GM21529 (cell line): ENCODE results near the gene MAP2K6.

ENCODE experiments used
- ATAC-seq: cut with Tn5 transposase; IDR thresholded peaks from one replicate; pipeline ENCODE4 v1.9.1; 2021; ENCODE audit not compliant: unreplicated experiment

The MAP2K6 gene

DNA sequence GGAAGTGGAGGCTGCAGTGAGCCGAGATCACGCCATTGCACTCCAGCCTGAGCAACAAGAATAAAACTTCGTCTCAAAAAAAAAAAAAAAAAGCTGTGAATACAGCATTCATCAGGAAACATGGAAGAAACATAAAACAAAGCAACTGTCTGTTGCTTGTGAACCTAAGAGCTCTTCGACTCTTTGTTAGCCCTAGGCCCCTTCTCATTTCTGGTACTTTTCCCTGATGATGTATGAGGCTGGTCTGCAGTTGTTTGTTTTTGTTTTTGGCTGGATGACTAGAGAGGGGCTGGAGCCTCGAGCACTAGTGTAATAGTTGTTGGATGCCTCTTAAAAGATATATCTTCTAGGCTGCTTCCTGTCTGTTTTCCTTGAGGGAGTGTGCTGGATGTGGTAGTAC lies 113.5 kb downstream of the MAP2K6 start:
- ATAC-seq: no peak

DNA sequence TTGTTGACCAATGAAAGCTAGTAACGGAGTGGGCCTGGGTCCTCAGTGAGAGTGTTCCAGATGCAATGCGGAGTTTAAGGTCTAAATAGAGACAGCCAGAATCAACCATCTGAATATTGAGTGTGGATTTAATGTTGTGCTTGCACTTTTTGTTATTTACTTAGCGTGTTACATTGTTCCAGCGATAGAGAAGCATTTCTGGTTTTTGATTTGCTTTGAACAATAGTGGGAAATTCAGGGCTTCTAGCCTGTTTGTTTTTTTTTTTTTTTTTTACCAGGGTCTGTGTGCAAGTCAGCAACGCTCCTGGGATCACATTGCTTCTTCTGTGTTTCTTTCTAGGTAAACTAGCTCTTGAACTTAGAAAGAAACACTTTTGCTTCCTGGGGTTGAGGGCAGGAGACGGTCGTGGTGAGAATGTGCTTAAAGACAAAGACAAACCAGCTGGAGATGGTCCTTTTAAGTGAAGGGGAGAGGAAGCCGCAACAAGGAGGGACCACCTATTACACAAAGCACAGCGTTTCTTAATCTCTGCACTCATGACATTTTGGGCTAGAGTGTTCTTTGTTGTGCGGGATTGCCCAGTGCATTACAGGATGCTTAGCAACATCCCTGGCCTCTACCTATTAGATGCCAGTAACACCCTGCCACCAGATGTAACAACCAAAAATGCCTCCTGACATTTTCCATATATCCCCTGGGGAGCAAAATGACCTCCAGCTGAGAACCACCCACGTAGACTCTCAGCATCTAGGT lies 119.2 kb downstream of the MAP2K6 start:
- no peak for ATAC-seq

DNA sequence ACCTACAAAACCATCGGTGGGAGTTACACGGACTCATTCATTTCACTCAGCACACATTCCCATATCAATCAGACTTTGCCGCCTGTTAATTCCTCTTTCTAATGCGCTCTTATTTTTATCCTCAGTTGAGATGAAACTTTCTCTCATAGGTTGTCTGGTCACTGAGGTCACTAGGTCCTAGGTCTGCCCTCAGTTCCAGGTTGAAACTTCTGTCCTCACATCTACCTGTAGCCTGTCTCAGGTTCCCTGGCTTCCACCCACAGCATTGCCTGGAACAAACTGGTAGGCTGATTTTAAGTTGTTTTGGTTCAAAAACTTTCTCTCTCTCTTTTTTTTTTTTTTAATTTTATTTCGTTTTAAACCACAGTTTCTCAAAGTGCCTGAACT lies 119.7 kb downstream of the MAP2K6 start:
- ATAC-seq: no peak

DNA sequence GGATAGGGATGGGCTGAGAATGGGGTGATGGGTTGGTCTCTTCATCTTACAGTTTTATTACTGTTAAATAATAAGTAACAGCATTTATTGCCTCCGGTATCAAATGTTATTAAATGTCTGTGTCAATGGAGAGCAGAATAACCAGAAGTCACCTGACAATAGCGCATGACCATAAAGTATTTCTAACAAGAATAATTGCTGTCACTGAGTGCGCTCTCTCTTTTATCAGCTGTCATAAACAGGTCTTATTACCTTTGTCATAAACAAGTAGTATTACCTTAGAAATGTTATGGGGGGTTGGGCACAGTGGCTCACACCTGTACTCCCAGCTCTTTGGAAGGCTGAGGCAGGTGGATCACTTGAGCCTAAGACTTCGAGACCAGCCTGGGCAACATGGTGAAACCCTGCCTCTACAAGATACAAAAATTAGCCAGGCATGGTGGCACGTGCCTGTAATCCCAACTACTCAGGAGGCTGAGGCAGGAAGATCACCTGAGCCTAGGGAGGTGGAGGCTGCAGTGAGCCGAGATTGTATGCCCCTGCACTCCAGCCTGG lies 120.6 kb downstream of the MAP2K6 start:
- no peak for ATAC-seq

DNA sequence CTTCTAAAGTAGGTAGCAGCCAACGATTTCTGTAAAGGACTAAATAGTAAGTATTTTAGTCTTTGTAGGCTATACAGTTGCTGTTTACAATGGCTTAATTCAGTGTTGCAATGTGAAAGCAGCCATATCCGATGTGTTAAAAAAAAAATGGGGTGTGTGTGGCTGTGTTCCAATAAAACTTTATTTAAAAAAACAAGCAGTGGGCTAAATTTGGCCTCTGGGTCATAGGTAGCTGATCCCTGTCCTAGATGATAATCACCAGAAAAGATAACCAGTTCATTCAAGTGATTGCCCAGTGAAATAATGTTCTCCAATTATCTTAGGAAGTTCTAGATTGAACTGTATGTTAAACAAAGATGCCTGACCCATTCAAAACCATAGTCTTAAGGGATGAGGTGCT lies 124.3 kb downstream of the MAP2K6 start:
- no peak for ATAC-seq

DNA sequence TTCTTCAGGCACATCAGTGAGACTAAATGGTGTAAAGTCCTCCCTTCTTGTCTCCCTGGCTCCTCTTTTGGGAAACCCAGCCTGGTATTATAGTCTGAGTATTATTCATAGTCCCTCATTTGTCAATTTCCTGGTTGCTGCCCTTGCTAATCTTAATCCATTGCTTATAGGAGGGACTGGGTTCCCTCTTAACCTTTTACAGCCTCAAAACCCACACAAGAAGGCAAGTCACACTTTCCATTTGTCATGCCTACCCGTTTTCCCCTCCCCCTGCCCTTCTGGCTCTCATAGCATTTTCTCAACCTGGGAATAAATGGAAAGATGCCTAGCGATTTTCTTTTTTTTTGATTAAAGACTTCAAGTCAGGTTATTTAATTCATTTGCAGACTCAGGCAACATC lies 124.8 kb downstream of the MAP2K6 start:
- ATAC-seq: no peak

DNA sequence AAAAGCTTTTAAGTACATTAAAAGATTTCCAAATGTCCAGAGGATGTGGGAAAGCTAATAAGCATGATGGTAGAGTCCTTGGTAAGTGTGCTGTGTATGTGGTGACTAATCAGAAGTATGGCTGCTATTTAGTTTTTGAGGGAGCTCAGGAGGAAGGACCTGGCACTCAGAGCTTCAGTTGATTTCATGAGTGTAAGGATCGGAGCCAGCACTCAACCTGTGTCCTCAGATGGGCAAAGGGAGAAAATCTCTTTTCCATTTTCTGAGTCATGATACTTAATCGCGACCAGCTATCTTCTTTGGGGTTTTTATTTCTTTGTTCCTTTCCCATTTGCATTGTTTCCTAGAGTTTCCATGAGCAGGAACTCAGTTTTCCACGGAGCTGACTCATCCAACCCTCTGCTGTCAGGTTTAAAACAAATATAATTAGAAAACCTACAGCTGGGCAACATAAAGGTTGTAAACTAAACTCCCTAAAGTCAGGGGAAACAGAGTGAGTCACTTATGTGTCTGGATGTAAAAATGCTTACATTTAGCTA lies 125.4 kb downstream of the MAP2K6 start:
- ATAC-seq: no peak

DNA sequence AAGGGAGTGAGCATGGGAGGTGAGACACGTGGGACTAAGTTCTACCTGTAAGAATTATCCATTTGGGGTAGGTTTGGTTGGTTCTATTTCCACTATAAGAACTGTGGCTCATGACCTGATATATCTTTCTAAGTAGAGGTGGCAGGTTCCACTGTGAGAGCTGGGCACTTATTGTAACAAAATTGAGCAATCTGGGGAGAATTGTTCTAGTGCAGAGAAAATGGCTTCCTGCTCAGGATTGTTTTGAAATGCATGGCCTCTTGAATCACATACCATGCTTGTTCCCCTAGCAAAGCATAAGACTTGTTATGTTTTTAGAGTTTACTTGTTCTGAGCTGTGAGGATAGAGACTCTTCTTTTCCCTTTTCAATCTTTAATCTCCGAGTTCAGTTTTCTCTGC lies 125.9 kb downstream of the MAP2K6 start:
- no peak for ATAC-seq

DNA sequence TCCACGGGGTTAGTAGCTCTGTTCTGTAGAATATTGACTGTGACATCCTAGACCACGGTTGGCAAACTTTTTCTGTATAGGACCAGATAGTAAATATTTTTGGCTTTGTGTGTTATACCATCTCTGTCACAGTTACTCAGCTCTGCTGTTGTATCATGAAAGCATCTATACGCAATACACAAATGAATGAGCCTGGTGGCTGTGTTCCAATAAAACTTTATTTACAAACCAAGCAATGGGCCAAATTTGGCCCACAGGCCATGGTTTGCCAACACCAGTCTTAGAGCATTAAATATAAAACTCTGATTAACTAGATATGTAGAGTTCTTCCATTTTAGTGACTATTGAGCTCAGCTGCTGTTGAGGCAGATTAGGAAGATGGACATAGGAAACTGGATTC lies 132.7 kb downstream of the MAP2K6 start:
- ATAC-seq: no peak

DNA sequence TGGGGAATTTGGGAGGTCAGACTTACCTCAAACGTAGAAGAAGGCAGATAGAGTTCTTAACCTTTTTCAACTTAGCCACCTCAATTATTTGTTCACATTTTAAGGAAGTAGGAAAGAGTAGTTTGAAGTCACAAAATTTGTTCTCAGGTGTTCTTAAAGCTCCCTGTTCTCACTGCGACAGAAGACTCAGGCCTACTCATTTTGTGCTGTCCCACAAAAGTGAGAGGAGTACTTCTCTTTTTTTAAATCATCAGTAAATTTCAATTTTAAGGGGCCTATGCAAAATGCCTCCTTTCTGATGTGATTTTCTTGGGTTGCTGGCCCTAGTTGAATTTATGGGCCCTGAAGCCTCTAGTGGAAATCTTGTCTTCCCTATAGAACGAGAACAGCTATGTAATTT lies 133.4 kb downstream of the MAP2K6 start:
- peak; percentile 80 for ATAC-seq

DNA sequence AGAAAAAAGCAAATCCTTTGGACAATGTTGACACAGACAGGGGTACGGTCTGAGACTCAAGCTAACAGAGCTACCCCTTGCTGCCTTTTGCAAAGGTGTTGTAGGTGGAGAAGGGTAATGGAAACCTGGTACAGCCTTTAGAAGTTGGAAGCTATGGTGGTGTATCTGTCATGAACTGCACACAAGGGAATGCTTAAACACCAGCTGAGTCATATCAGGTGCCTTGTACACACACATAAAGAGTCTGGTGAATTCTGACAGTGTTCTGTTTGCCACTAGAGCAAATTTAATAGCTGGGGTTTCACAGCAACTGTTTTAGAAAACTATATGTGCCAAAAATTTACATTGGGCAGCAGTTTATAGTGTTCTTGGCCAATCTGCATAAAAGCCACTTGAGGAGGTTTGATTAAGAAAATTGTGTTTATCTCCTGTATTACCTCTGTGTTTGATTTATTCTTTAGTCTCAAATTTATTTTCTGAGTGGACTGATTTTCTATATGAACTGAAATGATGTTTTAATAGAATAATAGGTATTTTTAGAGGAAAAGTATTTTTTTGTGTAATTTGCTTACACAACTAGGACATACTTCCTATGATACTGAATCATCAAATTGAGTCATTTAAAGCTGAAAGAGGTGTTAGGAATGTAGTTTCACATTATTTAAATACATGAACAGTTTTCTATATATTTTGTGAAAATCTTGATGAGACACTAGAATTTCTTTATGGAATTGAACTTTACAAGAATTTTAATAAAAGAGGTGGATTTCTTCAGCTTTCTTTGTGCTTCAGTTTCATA lies 136.9 kb downstream of the MAP2K6 start:
- no peak for ATAC-seq

DNA sequence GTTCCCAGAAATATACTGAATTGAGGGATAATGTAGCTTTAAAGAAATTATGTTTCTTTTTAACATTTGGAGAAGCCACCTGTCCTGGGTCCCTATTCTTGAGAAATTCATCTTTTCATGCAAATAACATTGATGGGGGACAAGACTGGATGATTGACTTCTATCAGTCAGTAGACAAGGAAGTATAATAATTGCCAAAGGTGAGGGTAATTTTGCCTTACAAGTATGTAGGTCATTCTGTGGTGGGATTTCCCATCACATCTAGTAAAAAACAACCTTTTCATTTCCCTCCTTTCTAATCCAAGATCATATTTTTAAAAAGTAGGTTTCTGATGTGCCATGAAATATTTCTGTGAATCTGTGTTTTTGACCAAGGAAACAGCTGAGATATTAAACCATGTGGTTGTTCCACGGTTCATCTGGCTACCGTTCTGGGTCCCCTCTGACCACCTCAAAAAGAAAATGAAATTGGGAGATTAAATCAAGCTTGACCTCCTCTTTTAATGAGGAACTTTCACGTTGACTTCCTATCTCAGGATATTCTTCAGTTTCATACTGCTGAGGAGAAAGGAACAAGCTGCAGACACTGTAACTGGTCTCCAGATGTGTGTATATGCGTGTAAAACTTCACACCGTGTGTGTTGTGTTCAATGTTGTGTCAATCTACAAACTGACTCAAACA lies 138.6 kb downstream of the MAP2K6 start:
- ATAC-seq: no peak

DNA sequence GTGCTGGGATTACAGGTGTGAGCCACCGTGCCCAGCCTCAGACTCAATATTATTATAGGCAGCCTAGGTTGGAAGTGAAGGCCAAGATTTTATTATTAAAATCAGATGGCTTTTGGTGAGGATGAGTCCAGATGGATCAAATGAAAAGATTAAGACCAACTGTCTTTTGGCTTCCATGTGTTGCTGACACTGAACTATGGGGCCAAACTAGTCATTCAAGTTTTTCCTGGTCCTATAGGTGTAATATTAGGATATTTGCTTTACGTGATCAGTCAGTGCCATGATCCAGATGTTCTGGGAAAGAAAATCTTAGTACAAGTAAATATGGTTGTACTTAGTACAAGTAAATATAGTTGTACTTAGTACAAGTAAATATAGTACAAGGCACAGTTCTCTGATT lies 140.6 kb downstream of the MAP2K6 start:
- ATAC-seq: no peak

DNA sequence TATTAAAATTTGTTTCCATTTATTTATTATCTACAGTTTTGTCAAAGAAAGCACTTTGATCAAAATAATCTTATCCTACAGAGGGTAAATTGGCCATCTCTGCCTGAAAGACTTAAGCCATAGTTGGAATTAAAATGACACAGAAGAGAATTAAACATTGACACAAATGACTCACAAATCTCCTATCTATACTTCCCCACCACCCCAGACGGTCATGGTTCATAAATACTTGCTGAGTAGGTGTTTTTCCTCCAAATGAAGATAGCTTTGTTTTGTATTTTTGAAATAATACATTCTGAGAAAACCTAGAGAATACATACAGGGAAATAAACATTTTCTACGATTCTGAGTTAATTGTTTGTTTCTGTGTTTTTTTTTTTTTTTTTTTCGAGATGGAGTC lies 142.8 kb downstream of the MAP2K6 start:
- no peak for ATAC-seq

DNA sequence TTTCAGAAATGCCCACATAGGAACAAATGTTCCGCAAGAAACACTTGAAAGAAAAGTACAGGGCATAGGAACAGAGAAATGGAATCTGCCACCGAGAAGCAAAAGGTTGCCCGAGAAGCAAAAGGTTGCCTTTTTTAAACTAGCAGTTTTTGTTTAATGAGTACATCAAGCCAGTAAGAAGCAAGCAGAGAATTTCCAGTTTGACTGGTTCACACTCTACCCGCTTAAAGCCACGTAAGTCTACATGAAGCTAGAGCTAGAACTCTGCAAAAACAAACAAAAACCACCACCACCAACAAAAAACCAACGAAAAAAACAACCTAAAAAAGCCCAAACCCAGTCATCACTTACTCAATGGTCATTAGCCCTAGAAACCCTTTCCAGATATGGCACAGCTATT lies 144.3 kb downstream of the MAP2K6 start:
- ATAC-seq: no peak

DNA sequence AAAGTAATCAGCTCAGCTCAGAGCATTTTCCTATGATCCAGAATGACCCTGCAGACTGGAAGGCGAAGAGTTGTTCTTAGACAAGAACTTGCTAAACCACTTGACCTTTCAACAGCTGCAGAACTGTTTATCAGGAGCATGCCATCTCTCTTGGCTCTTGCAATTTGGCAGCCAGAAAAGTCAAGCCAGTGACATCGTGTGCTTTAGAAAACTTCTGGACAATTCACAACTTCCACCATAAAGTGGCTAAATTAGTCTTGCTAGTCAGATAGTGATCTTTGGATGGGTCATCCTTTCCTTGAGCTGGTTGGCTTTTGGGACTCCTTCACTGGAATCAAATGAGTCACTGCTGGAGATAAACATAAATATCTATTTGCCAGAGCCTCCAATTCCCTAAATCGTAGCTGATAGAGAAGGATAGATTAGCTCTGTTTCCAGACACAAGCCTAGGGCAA lies 146.5 kb downstream of the MAP2K6 start:
- ATAC-seq: no peak

DNA sequence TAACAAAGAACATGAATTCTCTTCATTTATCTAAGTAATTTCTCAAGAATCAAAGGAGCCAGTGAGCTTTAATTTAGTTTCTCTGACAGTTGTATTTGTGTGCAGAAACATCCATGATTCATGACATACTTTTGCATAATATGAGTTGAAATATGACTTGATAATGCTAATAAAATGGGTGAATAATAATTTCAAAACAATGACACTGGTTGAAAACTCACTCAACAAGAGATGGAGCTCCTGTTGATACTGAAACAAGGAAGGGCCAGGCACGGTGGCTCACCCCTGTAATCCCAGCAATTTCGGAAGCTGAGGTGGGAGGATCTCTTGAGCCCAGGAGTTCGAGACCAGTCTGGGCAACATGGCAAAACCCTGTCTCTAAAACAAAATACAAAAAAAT lies 147.0 kb downstream of the MAP2K6 start:
- ATAC-seq: no peak

DNA sequence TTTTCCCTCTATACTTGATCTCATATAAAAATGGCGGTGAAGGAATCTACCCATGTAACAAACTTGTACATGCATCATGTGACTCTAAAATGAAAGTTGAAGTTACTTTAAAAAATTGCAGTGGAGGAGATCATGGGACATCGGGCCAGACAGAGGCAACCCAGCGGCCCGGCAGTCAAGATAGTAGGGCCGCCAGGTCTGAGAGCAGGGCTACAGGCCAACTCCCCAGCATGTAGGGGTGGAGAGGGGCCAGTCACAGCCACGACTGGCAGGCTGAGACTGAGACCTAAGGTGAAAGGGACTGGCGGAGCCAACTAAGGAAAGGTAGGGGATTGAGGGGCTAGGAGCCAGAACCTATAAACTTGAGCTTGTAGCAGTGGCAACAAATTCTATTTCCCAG lies 150.9 kb downstream of the MAP2K6 start:
- no peak for ATAC-seq

DNA sequence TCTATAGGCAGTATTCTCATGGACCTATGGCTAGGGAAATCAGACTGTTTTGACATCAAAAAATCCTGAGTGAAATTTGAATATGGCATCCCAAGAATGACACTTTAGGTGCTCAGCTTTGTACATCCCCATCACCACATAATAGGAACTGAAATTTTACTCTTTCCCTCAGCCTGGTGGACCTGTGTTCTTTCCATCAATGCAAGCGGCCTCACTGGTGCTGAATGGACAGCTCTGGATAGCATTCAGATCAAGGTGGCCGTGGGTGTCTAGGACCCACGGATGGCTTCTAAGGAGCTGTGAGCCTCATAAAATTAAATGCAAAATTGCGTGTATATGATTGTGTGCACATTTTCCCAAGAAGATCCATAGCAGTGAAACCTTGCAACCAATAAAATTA lies 152.6 kb downstream of the MAP2K6 start:
- no peak for ATAC-seq

DNA sequence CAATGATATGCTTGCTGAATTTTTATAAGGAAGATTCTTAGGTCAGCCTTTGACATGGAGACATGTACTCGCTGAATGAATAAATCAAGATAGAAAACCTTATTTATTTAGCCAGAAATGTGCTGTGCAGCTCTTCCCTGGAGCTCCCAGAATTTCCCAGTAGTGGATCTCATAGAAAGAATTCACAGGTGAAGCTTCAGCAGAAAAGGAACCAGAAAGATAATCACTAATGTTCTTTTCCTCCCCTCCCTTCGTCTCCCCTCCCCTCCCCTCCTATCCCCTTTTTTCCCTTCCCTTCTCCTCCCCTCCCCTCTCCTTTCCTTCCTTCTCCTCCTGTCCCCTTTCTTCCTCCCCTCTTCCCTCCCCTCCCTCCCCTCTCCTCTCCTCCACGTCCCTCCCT lies 158.2 kb downstream of the MAP2K6 start:
- ATAC-seq: no peak

DNA sequence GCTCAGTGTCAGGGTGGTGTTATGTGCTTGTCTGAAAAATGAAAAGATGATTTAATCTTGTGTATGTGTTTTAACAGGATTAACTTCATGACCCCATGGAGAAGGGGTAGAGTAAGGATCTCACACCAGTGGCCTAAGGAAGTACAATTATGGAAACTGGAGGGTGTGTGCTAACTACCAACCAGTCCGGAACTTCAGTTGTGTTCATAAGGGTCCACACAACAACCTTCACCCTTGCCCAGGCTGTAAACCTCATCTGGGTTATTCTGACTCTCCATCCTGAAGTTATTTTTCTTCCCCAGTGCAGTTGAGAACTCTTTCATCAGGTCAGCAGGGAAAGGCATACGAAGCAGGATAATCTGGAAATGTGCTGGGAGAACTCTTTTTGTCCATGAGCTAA lies 158.9 kb downstream of the MAP2K6 start:
- ATAC-seq: no peak
